D341Med (cell line): Measurements from ENCODE around the gene MUC21.
"Not testable (repeated sequence)": the region's sequence is repeated elsewhere in the genome, so short reads cannot be mapped to it uniquely, and the experiment has no call there.

Experiments
- DNase-seq: peaks from one replicate; pipeline ENCODE4 v3.0.0; 2012; ENCODE audit warnings: low spot score

The MUC21 gene

DNA sequence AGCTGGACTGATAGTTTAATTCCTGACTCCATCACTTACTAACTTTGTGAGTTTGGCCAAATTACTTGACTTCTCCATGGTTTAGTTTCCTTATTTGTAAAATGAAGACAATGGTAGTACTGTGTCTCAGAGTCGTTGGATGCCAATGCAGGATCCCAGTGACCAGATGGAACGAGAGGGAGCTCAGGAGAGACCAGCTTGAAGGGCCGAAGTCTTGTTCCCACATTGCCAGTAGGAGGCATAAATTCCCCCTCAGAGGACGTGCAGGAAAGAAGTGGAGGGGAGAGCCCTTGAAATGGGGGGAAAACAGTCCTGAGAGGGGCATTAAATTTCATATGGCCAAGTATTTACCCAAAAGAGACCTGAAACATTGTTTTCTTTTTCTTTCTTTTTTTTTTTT lies 24.6 kb downstream of the MUC21 start:
- no peak for DNase-seq

DNA sequence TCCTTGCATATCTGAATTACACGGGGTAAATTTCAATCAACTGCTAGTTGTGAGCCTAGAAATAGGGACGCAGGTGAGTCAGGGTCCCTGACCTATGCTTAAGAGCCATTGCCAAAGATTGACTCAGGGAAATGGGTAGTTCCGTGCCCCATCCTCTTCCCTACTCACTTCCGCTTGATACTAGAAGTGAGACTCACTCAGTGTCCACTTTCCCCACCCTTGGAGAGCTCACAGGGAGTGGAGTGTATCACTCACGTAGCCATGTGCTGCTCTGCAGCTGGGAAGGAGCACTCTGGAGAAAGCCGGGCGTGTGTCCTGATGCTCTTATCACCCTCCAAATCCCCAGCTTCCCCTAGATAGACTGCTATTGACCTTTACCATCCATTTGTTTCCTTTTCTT lies 26.2 kb downstream of the MUC21 start:
- DNase-seq: no peak

DNA sequence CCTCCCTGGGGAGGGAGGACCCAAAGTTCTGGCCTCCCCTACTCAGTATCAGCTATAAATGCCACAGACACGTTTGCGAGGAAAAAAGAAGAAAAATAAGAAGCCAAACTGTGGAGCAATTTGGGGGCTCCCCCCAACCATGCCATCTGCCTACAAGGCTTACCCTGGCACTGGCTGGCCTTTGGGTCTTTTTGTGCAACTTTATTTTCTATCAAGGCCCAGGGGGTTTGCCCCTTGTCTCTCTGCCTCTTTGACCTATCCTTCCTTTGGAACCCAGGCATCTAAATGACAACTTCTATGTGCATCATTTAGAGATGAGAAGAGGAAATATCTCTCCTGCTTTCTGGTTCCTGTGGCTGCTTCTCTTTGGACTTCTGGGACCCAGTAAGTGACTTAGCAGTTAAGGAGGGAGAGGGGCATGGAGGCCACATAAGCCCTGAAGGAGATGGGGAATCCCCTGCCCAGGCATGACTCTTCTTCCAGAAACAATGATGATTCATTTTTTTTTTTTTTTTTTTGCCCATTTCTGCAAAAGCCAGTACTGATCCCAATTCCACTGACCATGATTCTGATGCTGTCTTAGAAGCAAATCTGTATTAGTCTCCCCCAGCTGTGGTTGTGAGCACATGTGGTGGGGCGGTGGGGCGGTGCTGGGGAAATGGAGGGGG lies 27.0 kb downstream of the MUC21 start, which contains the start of gene MUC22:
Gene MUC22, plus strand, starts transcription at position 82 of the 668 bp plus-strand sequence. Its CDS starts 233 bp downstream, at position 315.
- no peak for DNase-seq

DNA sequence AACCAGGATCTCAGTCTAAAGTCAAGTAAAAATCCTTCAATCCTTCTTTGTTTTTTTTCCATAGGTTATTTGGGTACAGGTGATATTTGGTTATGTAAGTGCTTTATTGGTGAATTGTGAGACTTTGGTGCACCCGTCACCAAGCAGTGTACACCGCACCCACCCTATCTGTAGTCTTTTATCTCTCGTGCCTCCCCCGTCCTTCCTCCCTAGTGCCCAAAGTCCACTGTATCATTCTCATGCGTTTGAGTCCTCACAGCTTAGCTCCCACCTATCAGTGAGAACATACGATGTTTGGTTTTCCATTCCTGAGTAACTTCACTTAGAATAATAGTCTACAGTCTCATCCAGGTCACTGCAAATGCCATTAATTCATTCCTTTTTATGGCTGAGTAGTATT lies 27.6 kb downstream of the MUC21 start:
- no peak for DNase-seq

DNA sequence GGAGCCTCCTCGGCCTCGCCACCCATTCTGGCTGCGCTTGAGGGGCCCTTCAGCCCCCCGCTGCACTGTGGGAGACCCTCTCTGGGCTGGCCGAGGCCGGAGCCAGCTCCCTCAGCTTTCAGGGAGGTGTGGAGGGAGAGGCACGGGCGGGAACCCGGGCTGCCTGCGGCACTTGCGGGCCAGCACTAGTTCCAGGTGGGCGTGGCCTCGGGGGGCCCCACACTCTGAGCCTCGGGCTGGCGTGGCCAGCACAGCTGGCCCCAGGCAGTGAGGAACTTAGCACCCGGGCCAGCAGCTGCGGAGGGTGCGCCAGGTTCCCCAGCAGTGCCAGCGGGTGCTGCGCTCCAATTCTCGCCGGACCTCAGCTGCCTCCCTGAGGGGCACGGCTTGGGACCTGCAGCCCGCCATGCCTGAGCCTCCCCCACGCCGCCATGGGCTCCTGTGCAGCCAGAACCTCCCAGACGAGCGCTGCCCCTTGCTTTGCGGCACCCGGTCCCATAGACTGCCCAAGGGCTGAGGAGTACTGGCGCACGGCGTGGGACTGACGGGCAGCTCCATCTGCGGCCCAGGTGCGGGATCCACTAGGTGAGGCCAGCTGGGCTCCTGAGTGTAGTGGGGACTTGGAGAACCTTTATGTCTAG lies 33.3 kb downstream of the MUC21 start:
- no peak for DNase-seq

DNA sequence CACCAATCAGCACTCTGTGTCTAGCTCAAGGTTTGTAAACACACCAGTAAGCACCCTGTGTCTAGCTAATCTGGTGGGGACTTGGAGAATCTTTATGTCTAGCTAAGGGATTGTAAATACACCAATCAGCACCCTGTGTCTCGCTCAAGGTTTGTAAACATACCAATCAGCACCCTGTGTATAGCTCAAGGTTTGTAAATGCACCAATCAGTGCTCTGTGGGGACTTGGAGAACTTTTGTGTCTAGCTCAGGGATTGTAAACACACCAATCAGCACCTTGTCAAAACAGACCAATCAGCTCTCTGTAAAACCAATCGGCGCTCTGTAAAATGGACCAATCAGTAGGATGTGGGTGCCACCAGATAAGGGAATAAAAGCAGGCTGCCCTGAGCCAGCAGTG lies 33.9 kb downstream of the MUC21 start:
- DNase-seq: not testable (repeated sequence)

DNA sequence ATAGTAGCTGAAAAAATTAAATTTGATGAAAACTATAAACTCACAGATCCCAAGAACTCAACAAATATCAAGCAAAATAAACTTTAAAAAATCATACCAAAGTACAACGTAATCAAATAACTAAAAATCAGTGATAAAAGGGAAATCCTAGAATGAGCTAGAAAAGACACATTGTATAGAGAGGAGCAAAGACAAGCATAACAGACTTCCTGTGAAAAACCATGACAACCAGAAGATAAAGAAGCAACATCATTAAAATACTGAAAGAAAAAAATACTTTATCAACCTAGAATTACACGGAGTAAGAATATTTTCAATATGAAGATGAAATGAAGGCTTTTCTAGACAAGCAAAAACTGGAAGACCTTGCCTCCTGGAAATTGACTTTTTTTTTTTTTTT lies 36.5 kb downstream of the MUC21 start:
- DNase-seq: no peak

DNA sequence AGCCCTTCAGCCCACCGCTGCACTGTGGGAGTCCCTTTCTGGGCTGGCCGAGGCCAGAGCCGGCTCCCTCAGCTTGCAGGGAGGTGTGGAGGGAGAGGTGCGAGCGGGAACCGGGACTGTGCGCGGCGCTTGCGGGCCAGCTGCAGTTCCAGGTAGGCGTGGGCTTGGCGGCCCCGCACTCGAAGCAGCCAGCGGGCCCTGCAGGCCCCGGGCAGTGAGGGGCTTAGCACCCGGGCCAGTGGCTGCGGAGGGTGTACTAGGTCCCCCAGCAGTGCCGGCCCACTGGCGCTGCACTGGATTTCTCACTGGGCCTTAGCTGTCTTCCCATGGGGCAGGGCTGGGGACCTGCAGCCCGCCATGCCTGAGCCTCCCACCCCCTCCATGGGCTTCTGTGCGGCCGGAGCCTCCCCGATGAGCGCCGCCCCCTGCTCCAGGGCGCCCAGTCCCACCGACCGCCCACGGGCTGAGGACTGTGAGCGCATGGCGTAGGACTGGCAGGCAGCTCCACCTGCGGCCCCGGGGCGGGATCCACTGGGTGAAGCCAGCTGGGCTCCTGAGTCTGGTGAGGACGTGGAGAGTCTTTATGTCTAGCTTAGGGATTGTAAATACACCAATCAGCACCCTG lies 37.2 kb downstream of the MUC21 start:
- not testable (repeated sequence) for DNase-seq

DNA sequence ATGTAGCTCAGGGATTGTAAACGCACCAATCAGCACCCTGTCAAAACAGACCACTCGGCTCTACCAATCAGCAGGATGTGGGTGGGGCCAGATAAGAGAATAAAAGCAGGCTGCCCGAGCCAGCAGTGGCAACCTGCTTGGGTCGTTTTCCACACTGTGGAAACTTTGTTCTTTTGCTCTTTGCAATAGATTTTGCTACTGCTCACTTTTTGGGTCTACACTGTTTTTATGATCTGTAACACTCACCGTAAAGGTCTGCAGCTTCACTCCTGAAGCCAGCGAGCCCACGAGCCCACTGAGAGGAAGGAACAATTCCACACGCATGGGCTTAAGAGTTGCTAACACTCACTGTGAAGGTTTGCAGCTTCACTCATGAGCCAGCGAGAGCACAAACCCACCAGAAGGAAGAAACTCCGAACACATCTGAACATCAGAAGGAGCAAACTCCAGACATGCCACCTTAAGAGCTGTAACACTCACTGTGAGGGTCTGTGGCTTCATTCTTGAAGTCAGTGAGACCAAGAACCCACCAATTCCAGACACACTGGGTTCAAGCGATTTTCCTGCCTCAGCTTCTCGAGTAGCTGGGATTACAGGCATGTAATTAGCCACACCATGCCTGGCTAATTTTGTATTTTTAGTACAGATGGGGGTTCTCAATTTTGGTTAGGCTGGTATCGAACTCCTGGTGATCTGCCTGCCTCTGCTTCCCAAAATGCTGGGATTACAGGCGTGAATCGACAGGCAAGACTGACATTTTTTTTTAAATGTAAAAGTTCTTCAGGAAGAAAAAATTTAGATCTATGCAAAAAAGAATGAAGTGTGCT lies 38.4 kb downstream of the MUC21 start:
- DNase-seq: not testable (repeated sequence)

DNA sequence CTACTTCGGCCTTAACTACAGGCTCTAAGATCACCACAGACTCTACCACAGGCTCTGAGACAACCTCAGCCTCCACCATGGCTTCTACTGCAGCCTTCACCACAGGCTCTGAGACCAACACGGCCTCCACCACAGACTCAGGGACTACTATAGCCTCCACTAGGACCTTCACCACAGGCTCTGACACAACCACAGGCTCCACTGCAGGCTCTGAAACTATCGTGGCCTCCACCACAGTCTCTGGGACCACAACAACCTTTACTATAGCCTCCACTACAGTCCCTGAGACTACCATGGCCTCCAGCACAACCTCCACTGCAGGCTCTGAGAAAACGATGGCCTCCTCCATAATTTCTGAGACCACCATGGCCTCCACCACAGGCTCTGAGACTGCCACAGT lies 42.1 kb downstream of the MUC21 start:
- no peak for DNase-seq

DNA sequence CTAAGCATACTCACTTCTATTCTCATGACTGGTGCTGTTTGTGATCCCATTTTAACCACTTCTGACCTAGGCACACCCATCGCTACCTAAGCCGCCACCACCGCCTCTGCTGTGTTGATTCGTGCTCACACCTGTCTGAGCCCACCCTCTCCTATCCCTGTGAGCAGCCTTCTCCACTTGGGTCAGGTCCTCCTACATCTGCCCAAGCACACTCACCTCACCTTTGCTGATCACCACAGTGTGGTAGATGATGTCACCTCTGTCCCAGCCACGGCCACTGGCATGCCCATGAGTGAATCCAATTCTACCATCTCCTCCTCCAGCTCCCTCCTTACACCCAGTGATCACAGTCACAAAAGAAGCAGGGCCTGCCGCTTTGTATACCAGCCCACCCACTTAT lies 47.6 kb downstream of the MUC21 start:
- no peak for DNase-seq

DNA sequence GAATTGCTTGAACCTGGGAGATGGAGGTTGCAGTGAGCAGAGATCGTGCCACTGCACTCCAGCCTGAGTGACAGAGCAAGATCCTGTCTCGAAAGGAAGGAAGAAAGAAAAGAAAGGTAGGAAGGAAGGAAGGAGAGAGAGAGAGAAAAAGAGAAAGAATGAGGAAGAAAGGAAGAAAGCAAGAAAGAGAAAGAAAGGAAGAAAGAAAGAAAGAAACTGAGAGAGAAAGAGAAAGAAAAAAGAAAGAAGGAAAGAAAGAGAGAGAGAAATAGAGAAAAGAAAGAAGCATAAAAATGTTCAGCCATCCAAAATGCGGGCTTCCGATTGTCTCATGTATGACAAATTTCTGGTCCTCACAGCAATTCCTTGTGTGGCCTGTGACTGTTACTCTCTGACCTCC lies 49.6 kb downstream of the MUC21 start:
- DNase-seq: no peak

DNA sequence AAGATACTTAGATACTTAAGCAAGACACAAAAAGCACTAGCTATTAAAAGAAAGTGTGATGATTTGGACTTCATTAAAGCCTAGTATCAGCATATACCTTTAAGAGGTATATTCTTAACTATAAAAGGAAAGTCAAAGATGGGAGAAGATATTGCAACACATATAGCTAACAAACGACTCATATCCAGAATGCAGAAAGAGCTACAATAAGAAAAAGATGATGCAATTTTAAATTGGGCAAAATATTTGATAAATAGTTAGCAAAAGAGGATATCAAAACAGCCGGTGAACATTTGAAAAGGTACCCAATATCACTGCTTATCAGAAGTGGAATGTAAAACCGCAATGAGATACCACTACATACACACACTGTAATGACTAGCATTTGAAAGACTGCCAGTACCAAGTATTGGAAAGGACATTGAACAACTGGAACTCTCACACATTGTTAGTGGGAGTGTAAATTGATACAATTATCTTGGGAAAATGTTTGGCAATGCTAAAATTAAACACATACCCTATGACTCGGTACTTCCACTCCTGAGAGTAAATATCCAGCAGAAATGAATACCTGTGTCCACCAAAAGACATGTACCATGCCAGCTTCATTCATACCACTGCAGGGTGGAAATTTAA lies 52.5 kb downstream of the MUC21 start:
- no peak for DNase-seq

DNA sequence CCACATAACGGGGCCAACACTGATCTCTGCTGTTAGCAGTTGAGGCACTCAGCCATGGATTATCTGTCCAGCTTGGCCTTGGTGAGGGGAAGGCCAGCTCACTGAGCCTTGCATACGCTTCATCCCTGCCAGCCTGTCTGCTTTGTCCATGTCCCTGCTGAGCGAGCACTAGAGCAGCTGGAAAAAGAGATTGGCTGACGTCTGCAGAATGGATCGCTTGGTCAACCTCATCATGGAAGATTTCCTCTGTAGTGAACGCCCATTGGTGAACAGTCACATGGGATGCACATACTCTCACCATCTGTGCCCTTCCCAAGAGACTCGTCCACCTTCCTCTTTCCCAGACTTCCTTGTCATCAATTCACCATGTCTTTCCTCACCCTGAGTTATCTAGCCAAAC lies 53.7 kb downstream of the MUC21 start:
- no peak for DNase-seq

DNA sequence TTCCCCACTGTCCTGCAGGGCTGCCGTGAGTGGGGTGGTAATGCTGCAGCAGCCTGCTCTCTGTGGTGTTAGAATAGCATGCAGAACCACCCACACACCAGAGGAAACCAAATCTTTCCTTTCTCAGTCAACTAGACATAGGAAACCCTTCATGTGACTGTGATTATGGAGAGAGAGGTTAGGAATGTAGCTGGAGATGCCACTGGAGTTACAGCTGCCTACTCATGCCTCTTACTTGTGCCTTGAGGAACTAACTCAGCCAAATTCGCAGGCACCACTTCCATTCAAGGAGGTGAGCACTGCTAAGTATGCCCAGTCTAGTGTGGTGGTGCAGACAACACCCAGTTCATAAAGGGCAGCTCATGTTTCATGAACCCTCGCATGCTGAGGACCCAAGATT lies 54.2 kb downstream of the MUC21 start:
- no peak for DNase-seq

DNA sequence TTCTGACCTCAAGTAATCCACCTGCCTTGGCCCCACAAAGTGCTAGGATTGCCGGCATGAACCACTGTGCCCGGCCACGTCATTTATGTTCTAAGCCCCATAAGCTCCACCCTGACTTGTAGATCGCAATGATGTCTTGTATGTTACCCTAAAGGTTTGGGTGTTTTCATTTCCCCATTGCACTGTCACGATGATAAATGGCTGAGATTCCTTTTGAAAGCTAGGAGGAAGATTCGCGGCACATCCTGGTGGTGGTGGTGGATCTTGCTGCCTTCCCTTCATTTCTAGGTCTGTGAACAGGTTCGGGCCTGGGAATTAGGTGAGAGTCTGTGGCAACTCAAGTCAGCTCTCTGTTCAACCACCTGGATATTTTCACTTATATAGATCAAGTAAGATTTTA lies 55.0 kb downstream of the MUC21 start:
- DNase-seq: no peak
